ENCODE results near the gene NUMBL. TPM values are rescaled to one million over a fixed set of nuclear protein-coding genes. Genes with fewer than 3 reads are reported as not detected.
A peak's percentile ranks its signal among the peaks of the same experiment; 100 is the strongest.

Gene NUMBL
- total RNA-seq, 4 donors from 2014 or later: 5.5 to 16.7 (median 14.1) TPM

- no peaks in the 10 kb centered on the region for H3K9me3 ChIP-seq
- ATAC-seq (peak in 1 of 2 donors; percentile 52), DNase-seq (no peak)
- H3K27ac ChIP-seq: peak overlapping the region; percentile 18 to 67 (median 44)
- intact Hi-C loops (cut with DNase I; ENCODE audit: low total_unique reads) (no loop called here), in situ Hi-C loops (cut with MboI; ENCODE audit: low sequenced_read_pairs in 4 of 4) (no loop called here)
- H3K4me3 ChIP-seq: no peak overlapping the region
- no peak for TF ChIP-seq POLR2A (IDR thresholded peaks at IDR 0.05)
- TF ChIP-seq, protein P1, sequence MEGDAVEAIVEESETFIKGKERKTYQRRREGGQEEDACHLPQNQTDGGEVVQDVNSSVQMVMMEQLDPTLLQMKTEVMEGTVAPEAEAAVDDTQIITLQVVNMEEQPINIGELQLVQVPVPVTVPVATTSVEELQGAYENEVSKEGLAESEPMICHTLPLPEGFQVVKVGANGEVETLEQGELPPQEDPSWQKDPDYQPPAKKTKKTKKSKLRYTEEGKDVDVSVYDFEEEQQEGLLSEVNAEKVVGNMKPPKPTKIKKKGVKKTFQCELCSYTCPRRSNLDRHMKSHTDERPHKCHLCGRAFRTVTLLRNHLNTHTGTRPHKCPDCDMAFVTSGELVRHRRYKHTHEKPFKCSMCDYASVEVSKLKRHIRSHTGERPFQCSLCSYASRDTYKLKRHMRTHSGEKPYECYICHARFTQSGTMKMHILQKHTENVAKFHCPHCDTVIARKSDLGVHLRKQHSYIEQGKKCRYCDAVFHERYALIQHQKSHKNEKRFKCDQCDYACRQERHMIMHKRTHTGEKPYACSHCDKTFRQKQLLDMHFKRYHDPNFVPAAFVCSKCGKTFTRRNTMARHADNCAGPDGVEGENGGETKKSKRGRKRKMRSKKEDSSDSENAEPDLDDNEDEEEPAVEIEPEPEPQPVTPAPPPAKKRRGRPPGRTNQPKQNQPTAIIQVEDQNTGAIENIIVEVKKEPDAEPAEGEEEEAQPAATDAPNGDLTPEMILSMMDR (IDR thresholded peaks at IDR 0.05 in 4 of 5, conservative IDR thresholded peaks at IDR 0.05 in 1 of 5): no peak
- H3K27me3 ChIP-seq: no peaks in the 10 kb centered on the region
- H3K36me3 ChIP-seq: peaks cover 0 to 48% of the 10 kb centered on the region in 2 donors
- H3K4me1 ChIP-seq: no peaks in the 10 kb centered on the region
These were observed 14.9 kb upstream of the NUMBL start for GRCh38 chr19:40705362-40705651.

GRCh38 chr19:40704491-40705361, 14.3 kb upstream of the NUMBL start:
- Histone ChIP-seq H3K9me3 (no peaks in the 10 kb centered on the region), H3K4me1 (no peaks in the 10 kb centered on the region), H3K27ac (peak overlapping the region in 1 of 4 donors; percentile 34), H3K27me3 (no peaks in the 10 kb centered on the region), H3K4me3 (no peak overlapping the region), H3K36me3 (peaks cover 0 to 42% of the 10 kb centered on the region in 2 donors)
- no peak for DNase-seq
- in situ Hi-C loops (cut with MboI; ENCODE audit: low sequenced_read_pairs in 4 of 4) (no loop called here), intact Hi-C loops (cut with DNase I; ENCODE audit: low total_unique reads) (no loop called here)
- ATAC-seq: no peak
- TF ChIP-seq, protein P1 (IDR thresholded peaks at IDR 0.05 in 4 of 5, conservative IDR thresholded peaks at IDR 0.05 in 1 of 5): no peak
- no peak for TF ChIP-seq POLR2A (IDR thresholded peaks at IDR 0.05)

- ATAC-seq: no peak
- Histone ChIP-seq H3K9me3 (no peaks in the 10 kb centered on the region), H3K27me3 (no peaks in the 10 kb centered on the region), H3K36me3 (peaks cover 0 to 28% of the 10 kb centered on the region in 2 donors), H3K27ac (no peak overlapping the region), H3K4me1 (no peaks in the 10 kb centered on the region), H3K4me3 (no peak overlapping the region)
- intact Hi-C loops (cut with DNase I; ENCODE audit: low total_unique reads) (no loop called here), in situ Hi-C loops (cut with MboI; ENCODE audit: low sequenced_read_pairs in 4 of 4) (no loop called here)
- TF ChIP-seq, protein P1 (IDR thresholded peaks at IDR 0.05 in 4 of 5, conservative IDR thresholded peaks at IDR 0.05 in 1 of 5): no peak
- TF ChIP-seq POLR2A (IDR thresholded peaks at IDR 0.05): no peak
- no peak for DNase-seq
These were observed 12.7 kb upstream of the NUMBL start for GRCh38 chr19:40703029-40703755.

DNA sequence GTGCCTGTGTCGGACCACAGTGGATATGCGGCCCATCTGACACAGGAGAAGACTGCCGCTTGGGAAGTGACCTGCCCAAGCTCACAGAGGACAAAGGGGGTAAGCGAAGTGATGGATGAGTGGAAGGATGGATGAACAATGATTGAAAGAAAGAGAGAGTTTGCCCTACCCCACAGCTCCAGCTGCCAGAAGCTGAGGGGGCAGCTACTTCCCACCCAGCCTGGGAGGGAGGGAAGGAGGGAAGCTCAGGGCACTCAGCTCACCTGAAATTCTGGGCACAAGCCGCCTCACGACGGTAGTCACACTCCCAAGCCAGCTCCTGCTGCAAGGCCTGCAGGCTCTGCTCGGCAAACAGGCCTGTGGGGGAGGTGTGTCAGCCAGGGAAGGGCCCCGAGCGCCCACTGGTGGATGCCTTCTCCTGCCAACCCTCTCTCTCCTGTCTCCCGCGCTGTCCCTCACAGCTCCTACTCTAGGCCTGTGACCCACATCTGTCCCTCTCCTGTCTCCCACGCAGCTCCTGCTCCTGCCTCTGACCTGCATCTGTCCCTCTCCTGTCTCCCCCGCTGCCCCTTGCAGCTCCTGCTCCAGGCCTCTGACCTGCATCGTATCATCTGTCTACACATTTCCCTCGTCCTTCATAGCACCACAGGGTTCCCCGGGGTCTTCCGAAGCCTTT, 12.0 kb upstream of the NUMBL start:
- TF ChIP-seq POLR2A (IDR thresholded peaks at IDR 0.05): no peak
- TF ChIP-seq, protein P1 (IDR thresholded peaks at IDR 0.05 in 4 of 5, conservative IDR thresholded peaks at IDR 0.05 in 1 of 5): no peak
- H3K27ac ChIP-seq: no peak overlapping the region
- DNase-seq (no peak), ATAC-seq (no peak)
- no peaks in the 10 kb centered on the region for H3K9me3 ChIP-seq
- intact Hi-C loops (cut with DNase I; ENCODE audit: low total_unique reads): no loop called here
- H3K27me3 ChIP-seq: no peaks in the 10 kb centered on the region
- H3K4me3 ChIP-seq: no peak overlapping the region
- H3K4me1 ChIP-seq: no peaks in the 10 kb centered on the region
- H3K36me3 ChIP-seq: peaks cover 0 to 25% of the 10 kb centered on the region in 2 donors
- in situ Hi-C loops (cut with MboI; ENCODE audit: low sequenced_read_pairs in 4 of 4): no loop called here

Data from gastrocnemius medialis (tissue), 4 donors.